Esophagus squamous epithelium (tissue), 5 donors: ENCODE data around the gene LILRB4. TPM values are rescaled to one million over a fixed set of nuclear protein-coding genes. Genes with fewer than 3 reads are reported as not detected.
"Not testable (repeated sequence)": the region's sequence is repeated elsewhere in the genome, so short reads cannot be mapped to it uniquely, and the experiment has no call there.

Experiments used
- DNase-seq: peaks from one replicate; lab custom pipeline; 2025; lab: John Stamatoyannopoulos, UW
- H3K27ac ChIP-seq, 4 donors: fragments of 200-600 bp; sonication (generic); one replicate each; pipeline ENCODE4 v1.5.1; 2016 to 2019; ENCODE audit warnings: mild to moderate bottlenecking in 1 of 4
- H3K27me3 ChIP-seq, 4 donors: fragments of 200-600 bp; sonication (generic); 1 replicate in 3 of 4; 2 replicates in 1 of 4; pipeline versions ENCODE4 v1.5.1 to v1.6.0; 2017 to 2021; ENCODE audit warnings: antibody characterized with exemption in 1 of 4
- H3K36me3 ChIP-seq, 3 donors: fragments of 200-600 bp; sonication (generic); one replicate each; pipeline ENCODE4 v1.5.1; 2016 to 2019
- H3K4me1 ChIP-seq, 3 donors: fragments of 200-600 bp; sonication (generic); one replicate each; pipeline ENCODE4 v1.5.1; 2017 to 2019
- H3K4me3 ChIP-seq, 4 donors: fragments of 200-600 bp; sonication (generic); 1 replicate in 3 of 4; 2 replicates in 1 of 4; pipeline ENCODE4 v1.5.1; 2016 to 2019; ENCODE audit warnings: mild to moderate bottlenecking in 2 of 4, moderate library complexity in 1 of 4
- H3K9me3 ChIP-seq, 3 donors: fragments of 200-600 bp; sonication (generic); one replicate each; pipeline ENCODE4 v1.5.1; 2016 to 2019
- POLR2A ChIP-seq, 4 donors: fragments of 450-650 bp; IDR thresholded peaks; one replicate each; pipeline ENCODE4 v1.6.1; 2017; ENCODE audit warnings: antibody characterized with exemption in 4 of 4, mild to moderate bottlenecking in 4 of 4, moderate library complexity in 3 of 4
- WGBS, 2 donors: methylation state at CpG; one replicate each; pipeline ENCODE4 v1.1.5; 2018; 5-methylcytosine and 5-hydroxymethylcytosine counted together
- intact Hi-C: fragments of 100-400 bp; cut with DNase I; formaldehyde crosslinking; loops from one replicate; pipeline ENCODE4 v1.15.0; 2022
- total RNA-seq, 4 donors: library from RNA; depleted of rRNA; stranded (reverse); fragments of >200 nt; gene quantifications; one replicate each; pipeline ENCODE4 v1.1.0, GENCODE V29; 2016
- TF ChIP-seq, protein P1 (sequence below), 6 experiments: fragments of 450-650 bp in 4 of 6; fragments of 200-600 bp in 2 of 6; sonication (generic) in 2 of 6; IDR thresholded peaks; one replicate each; pipeline ENCODE4 v1.5.1; 2016 to 2019; ENCODE audit warnings: antibody characterized with exemption in 6 of 6, mild to moderate bottlenecking in 4 of 6, moderate library complexity in 4 of 6
- donor health status: DM: yes; HTN: yes; CAD: no.

LILRB4 gene
- total RNA-seq, 4 donors from 2014 or later, result 0.31 to 6.7 (median 2.5) TPM

DNA sequence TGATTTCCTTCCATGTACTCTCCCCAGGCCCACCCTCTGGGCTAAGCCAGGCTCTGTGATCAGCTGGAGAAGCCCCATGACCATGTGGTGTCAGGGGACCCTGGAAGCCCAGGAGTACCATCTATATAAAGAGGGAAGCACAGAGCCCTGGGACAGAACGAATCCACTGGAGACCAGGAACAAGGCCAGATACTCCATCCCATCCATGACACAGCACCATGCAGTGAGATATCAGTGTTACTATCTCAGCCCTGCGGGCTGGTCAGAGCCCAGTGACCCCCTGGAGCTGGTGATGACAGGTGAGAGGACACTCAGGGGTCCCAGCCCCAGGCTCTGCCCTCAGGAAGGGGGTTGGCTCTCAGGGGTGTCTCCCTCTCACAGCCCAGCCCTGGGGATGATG, 34.0 kb downstream of the LILRB4 start:
- TF ChIP-seq, protein P1, sequence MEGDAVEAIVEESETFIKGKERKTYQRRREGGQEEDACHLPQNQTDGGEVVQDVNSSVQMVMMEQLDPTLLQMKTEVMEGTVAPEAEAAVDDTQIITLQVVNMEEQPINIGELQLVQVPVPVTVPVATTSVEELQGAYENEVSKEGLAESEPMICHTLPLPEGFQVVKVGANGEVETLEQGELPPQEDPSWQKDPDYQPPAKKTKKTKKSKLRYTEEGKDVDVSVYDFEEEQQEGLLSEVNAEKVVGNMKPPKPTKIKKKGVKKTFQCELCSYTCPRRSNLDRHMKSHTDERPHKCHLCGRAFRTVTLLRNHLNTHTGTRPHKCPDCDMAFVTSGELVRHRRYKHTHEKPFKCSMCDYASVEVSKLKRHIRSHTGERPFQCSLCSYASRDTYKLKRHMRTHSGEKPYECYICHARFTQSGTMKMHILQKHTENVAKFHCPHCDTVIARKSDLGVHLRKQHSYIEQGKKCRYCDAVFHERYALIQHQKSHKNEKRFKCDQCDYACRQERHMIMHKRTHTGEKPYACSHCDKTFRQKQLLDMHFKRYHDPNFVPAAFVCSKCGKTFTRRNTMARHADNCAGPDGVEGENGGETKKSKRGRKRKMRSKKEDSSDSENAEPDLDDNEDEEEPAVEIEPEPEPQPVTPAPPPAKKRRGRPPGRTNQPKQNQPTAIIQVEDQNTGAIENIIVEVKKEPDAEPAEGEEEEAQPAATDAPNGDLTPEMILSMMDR (IDR thresholded peaks at IDR 0.05), result no peak
- no peak for TF ChIP-seq POLR2A (IDR thresholded peaks at IDR 0.05)
- Histone ChIP-seq H3K36me3 (no peaks in the 10 kb centered on the region), H3K4me1 (no peaks in the 10 kb centered on the region), H3K4me3 (no peak overlapping the region), H3K27ac (no peak overlapping the region), H3K27me3 (peaks cover 0 to 27% (median 0%) of the 10 kb centered on the region in 4 donors), H3K9me3 (no peaks in the 10 kb centered on the region)
- WGBS, 2 donors, result 0 to 40% methylated on average over 1 of the region's 2 CpGs
- no peak for DNase-seq
- intact Hi-C loops, result no loop called here

DNA sequence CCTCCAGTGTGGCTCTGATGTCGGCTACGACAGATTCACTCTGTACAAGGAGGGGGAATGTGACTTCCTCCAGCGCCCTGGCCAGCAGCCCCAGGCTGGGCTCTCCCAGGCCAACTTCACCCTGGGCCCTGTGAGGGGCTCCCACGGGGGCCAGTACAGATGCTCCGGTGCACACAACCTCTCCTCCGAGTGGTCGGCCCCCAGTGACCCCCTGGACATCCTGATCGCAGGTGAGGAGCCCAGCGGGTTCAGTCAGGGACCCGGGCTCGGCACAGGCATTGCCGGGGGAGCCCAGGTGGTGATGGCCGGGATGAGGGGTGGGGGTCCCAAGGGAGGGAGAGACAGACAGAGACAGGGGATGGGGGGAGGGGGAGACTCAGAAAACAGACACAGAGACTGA, 34.9 kb downstream of the LILRB4 start:
- peaks cover 0 to 21% (median 0%) of the 10 kb centered on the region in 4 donors for H3K27me3 ChIP-seq
- H3K27ac ChIP-seq, H3K4me1 ChIP-seq, H3K9me3 ChIP-seq, H3K4me3 ChIP-seq, H3K36me3 ChIP-seq, intact Hi-C loops, DNase-seq: not testable (repeated sequence)
- 40 to 100% methylated on average over 1 of the region's 13 CpGs for WGBS, 2 donors

DNA sequence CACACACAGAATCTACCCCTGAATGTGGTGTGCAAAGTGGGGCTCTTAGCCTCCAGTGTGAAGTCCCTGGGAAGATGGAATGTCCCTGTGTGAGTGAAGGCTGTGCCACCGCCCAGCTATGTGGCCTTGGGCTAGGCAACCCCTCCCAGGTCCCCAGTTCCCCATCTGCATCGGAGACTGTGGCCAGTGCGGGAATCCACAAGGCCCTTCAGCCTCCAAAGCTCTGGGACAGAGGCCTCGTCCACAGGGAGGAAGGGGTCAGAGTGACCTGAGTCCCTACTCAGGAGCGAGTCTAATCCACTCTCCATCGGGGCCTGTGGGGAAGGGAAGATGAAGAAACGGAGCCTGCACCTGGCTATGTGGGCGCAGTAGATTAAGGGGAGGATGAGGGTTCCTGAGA, 42.1 kb downstream of the LILRB4 start:
- Histone ChIP-seq H3K4me3 (no peak overlapping the region), H3K36me3 (no peaks in the 10 kb centered on the region), H3K4me1 (no peaks in the 10 kb centered on the region), H3K27me3 (peaks cover 0 to 5% (median 0%) of the 10 kb centered on the region in 4 donors), H3K9me3 (no peaks in the 10 kb centered on the region), H3K27ac (no peak overlapping the region)
- 62 to 89% methylated on average over 4 to 7 of the region's 8 CpGs for WGBS, 2 donors
- intact Hi-C loops, result no loop called here
- no peak for DNase-seq
- TF ChIP-seq, protein P1 (IDR thresholded peaks at IDR 0.05), result no peak
- TF ChIP-seq POLR2A (IDR thresholded peaks at IDR 0.05), result no peak

DNA sequence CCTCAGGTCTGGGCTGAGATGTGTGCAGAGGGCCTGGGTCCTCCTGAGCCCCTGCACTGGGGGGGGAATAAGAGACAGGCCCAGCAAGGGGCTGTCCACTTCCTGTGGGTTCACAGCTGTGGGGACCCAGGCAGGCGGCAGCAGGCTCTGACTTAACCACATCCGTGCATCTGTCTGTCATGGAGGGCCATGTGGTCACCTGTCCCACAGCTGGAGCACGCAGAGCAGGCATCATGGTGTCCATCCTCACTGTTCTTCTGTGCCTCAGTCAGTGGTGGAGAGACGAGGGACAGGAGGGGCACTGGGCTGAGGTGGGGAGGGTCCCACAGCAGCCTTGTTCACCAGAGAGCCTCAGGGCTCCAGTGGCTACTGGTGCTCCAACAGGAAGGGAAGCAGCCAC, 45.2 kb downstream of the LILRB4 start:
- Histone ChIP-seq H3K27me3 (peaks cover 0 to 5% (median 0%) of the 10 kb centered on the region in 4 donors), H3K36me3 (no peaks in the 10 kb centered on the region), H3K4me3 (no peak overlapping the region), H3K27ac (no peak overlapping the region), H3K9me3 (no peaks in the 10 kb centered on the region), H3K4me1 (no peaks in the 10 kb centered on the region)
- no peak for DNase-seq
- TF ChIP-seq, protein P1 (IDR thresholded peaks at IDR 0.05), result no peak
- TF ChIP-seq POLR2A (IDR thresholded peaks at IDR 0.05), result no peak
- intact Hi-C loops, result no loop called here
- 40% methylated on average over 1 of the region's 4 CpGs; no CpG with 5 or more reads in 1 of the 2 donors for WGBS, 2 donors

DNA sequence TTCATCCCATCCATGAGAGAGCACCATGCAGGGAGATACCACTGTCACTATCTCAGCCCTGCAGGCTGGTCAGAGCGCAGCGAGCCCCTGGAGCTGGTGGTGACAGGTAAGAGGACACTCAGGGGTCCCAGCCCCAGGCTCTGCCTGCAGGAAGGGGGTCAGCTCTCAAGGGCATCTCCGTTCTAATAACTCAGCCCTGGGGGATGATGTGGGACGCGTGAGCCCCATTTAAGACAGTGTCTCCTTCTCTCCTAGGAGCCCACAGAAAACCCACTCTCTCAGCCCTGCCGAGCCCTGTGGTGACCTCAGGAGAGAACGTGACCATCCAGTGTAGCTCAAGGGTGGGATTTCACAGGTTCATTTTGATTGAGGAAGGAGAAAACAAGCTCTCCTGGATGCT, 46.0 kb downstream of the LILRB4 start:
- H3K4me3 ChIP-seq, result no peak overlapping the region
- no peak for DNase-seq
- peaks cover 0 to 5% (median 0%) of the 10 kb centered on the region in 4 donors for H3K27me3 ChIP-seq
- whole genome bisulfite sequencing, 2 donors, result 71% methylated on average over 6 of the region's 7 CpGs; no CpG with 5 or more reads in 1 of the 2 donors
- no peak for TF ChIP-seq POLR2A (IDR thresholded peaks at IDR 0.05)
- TF ChIP-seq, protein P1 (IDR thresholded peaks at IDR 0.05), result no peak
- H3K36me3 ChIP-seq, result no peaks in the 10 kb centered on the region
- intact Hi-C loops, result no loop called here
- no peak overlapping the region for H3K27ac ChIP-seq
- no peaks in the 10 kb centered on the region for H3K4me1 ChIP-seq
- H3K9me3 ChIP-seq, result no peaks in the 10 kb centered on the region
